Measurements from ENCODE around the gene DOC2B.
"Not testable (repeated sequence)": the region's sequence is repeated elsewhere in the genome, so short reads cannot be mapped to it uniquely, and the experiment has no call there.

Gene DOC2B

DNA sequence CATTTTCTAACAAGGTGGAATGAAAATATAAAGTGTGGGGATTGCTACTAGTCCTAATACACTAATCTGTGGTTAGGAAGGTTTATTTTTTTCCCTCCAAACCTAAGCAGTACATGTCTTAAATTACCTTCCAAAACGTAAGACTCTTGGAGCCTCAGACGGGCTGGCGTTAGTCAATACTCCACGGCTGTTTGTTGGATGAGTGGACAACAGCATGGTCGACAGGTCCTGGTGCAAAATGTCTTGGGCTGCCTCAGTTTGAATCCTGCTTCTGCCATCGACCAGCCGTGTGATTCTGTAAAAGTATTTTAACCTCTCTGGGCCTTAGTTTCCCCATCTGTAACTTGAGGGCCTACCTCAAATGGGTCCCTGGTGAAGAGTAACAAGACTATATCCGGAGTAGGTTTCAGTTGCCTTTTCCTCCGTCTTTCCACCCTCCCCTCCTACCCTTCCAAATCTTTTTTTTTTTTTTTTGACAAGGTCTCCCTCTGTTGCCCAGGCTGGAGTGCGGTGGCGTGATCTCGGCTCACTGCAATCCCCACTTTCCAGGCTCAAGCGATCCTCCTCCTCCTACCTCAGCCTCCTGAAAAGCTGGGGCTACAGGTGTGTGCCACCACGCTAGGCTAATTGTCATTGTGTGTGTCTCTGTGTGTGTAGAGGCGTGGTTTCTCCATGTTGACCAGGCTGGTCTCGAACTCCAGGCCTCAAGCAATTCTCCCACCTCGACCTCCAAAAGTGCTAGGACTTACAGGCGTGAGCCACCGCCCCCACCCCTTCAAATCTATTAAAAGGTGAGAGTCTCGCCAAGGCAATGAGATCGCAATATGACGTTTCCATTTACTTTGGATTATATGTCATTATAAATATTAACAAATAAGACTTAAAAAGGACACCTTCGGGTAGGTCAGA lies 38.3 kb downstream of the DOC2B start:
- DNase-seq = no peak

DNA sequence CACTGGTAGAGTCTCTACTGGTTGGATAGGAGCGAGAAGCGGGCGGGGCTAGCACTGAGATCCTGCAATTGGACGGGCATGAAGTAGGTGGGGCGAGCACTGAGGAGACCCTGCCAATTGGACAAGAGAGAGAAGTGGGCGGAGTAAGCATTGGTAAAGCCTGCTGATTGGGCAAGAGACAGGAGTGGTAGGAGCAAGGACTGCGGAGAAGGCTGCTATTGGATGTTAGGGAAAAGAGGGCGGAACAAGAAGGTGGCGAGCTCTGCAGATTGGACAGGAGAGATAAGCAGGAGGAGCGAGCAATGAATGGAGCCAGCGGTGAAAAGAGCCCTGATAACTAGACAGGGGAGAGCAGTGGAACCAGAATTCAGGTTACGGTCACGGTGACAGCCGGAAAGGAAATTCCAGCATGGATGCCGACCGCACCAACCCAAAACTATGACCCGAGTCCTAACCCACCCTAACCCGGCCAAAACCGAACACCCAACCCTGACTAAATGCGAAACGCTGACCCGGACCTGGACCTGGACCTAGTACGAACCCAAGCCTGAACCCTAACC lies 39.3 kb downstream of the DOC2B start:
- no peak for DNase-seq

DNA sequence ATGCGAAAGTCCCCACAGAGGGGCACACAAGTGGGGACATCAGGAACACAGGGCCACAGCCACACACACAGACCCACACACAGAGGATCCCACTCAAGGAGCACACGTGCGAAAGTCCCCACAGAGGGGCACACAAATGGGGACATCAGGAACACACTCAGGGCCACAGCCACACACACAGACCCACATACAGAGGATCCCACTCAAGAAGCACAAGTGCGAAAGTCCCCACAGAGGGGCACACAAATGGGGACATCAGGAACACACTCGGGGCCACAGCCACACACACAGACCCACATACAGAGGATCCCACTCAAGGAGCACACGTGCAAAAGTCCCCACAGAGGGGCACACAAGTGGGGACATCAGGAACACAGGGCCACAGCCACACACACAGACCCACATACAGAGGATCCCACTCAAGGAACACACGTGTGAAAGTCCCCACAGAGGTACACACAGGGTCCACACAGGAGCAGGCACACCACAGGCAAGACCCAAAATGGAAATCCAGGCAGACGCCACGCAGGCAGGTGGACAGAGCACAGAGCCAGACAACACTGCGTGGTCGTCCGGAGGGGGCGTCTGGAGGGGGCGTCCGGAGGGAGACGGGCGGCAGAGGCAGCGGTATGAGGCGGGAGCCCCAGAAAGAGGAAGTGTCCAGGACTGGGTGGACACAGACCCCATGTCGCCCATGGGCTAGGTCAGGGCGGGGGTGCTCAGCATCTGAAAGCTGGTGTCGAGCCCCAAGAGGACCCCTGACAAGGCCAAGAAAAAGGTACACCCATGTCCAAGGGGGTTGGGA lies 41.8 kb downstream of the DOC2B start:
- not testable (repeated sequence) for DNase-seq

DNA sequence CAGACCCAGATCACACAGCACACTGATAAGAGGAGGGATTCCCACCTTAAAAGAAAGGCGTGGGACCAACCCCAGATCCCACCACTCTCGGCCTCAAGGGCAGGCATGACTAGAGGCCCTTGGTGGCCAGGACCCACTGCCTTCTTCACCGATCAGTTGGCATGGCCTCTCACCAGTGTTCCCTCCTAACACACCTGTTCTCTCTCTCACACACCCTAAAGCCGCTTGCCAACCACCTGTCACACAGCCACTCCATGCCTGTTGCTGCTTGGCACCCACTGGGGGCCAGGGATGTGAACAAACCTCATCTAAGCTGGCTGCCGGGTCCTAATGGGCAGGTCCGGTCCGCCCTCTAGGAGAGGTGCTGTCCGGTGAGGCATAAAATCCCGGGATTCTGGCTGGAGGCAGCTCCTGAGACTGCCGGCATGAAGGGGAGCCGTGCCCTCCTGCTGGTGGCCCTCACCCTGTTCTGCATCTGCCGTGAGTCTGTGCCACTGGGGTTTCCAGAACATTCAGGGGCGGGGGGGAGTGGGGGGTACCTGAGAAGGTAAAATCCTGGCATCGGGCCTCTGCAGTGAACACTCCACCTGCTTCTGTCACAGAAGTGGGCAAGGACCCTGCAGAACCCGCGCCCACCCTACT lies 44.2 kb downstream of the DOC2B start, which contains the start of gene SCGB1C2:
SCGB1C2 (plus strand) TSS at position 404 of the 642 bp plus-strand sequence; CDS start at position 426, 22 bp downstream.
- DNase-seq = not testable (repeated sequence)

DNA sequence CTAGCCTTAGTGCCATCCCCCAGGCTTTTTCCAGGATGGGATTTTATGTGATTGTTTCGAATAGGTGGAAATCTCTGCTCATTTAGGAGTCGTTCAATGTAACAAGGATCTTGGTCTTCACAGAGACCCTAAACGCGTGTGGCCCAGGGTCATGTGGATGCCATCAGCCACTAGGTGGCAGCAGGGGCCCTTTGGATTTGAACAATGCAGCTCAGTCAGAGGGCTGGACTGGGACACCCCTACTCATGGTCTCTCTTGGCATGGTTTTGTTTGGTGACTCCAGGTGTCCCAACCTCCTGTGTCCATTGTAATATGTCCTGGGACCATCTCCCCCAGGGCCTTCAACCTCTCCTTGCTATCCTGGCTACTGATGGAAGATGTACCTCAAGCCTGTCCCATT lies 44.9 kb downstream of the DOC2B start:
- DNase-seq = peak; percentile 64

DNA sequence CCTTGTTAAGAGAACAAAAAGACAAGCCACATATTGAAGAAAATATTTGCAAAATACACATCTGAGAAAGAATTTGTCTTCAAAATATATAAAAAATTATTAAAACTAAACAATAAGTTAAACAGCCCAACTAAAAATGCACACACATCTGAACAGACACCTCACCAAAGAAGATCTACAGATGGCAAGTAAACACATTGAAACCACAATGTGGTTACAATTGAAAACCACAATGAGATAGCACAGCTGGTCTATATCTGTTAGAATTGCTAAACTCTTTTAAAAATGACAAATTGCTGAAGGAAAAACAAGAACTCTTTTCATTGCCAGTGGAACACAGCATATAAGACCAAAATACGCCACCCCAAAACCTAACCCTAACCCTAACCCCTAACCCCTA lies 45.6 kb downstream of the DOC2B start:
- not testable (repeated sequence) for DNase-seq

DNA sequence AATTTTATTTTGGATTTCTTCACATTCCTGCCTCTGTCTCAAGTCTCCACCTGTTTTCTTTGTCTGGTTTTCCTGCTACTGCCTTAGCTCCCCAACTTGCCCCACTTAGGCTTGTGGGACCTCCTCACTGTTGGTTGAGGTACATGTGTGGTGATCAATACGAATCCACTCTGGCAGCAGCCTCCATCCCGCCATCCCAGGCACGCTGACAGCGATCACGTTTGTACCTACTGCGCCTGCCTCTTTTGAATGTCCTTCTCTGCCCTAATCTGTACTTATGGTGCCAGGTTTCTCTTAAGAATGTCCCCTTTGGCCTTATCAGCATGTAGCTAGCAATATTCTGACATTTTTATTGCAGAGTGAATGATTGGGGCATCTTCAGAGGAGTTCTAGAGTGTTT lies 46.4 kb downstream of the DOC2B start:
- not testable (repeated sequence) for DNase-seq

DNA sequence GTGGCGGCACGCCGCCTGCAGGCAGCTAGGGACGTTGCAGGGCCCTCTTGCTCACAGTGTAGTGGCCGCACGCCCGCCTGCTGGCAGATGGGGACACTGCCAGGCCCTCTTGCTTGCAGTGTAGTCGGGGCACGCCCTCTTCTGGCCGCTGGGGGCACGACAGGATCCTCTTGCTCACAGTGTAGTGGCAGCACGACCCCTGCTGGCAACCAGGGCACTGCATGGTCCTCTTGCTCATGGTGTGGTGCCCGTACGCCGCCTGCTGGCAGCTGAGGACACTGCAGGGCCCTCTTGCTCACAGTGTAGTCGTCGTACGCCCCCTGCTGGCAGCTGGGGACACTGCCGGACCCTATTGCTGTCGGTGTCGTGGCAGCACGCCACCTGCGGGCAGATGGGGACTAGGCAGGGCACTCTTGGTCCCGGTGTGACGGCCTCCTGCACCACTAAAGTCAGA lies 47.1 kb downstream of the DOC2B start:
- not testable (repeated sequence) for DNase-seq

DNA sequence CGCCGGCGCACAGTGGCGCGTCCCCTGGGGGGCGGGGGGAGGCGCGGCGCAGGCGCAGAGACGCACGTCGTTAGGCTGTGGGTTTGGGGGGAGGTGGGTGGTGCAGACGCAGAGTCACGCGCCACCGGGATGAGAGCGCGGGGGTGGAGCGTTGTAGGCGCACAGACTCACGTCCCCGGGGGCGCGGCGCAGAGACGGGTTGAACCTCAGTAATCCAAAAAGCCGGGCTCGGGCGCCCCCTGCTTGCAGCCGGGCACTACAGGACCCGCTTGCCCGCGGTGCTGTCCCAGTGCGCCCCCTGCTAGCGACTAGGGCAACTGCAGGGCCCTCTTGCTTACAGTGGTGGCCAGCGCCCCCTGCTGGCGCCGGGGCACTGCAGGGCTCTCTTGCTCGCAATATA lies 47.5 kb downstream of the DOC2B start:
- not testable (repeated sequence) for DNase-seq

DNA sequence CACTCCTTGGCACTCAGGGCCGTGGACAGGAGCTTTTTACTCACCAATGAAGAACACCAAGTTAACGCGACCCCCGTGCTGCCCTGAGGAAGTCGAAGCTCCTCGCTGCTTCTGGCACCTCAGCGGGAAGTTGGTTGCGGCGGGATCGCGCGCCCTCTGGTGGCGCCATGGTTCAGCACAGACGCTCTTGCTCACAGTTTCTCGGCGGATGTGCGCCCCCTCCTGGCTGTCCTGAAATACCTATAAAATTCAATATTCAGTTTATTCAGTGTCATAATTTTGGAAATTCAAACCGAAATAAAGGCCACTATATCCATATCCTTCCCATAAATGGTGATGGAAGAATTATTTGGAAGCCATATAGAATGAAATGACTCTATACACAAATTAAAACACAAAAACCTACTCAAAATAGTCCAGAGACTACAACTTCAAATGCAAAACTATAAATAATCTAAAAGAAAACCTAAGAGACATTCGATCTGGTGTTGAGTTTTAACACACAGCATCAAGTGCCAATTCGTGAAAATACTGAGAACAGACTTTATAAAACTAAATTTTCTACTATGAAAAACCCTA lies 63.0 kb downstream of the DOC2B start:
- peak; percentile 62 for DNase-seq

DNA sequence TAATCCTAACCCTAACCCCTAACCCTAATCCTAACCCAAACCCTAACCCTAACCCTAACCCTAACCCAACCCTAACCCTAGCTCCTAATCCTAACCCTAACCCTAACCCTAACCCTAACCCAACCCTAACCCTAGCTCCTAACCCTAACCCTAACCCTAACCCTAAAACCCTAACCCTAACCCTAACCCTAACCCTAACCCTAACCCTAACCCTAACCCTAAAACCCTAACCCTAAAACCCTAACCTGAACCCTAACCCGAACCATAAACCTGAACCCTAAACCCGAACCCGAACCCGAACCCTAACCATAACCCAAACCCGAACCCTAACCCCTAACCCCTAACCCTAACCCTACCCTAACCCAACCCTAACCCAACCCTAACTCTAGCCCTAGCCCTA lies 68.3 kb downstream of the DOC2B start:
- not testable (repeated sequence) for DNase-seq

Measured in central memory CD4-positive, alpha-beta T cell (primary cell).